HG03066 (cell line): ENCODE results near the gene RNASE7.

Experiments used
- ATAC-seq: cut with Tn5 transposase; IDR thresholded peaks from one replicate; pipeline ENCODE4 v1.9.1; 2021; ENCODE audit warnings: low read depth; ENCODE audit not compliant: unreplicated experiment

Gene RNASE7

GRCh38 chr14:21084998-21085853, 43.1 kb downstream of the RNASE7 start:
- no peak for ATAC-seq

DNA sequence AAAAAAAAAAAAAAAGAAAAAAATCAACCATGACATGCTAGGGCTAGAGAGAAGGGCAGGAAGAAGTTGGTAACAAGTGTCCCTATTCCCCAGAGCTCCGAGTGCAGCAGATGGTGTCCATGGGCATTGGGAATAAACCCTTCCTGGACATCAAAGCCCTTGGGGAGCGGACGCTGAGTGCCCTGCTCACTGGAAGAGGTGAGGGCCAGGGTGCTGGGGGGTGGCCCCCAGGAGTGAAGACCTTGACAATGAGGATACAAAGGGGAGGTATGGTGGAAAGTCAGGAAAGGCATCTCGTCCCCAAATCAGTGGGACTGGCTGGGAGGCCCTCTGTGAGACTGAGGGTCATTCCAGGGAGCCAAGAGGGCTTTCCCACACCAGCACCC, 44.7 kb downstream of the RNASE7 start:
- no peak for ATAC-seq

GRCh38 chr14:21087294-21088091, 45.3 kb downstream of the RNASE7 start:
- no peak for ATAC-seq

DNA sequence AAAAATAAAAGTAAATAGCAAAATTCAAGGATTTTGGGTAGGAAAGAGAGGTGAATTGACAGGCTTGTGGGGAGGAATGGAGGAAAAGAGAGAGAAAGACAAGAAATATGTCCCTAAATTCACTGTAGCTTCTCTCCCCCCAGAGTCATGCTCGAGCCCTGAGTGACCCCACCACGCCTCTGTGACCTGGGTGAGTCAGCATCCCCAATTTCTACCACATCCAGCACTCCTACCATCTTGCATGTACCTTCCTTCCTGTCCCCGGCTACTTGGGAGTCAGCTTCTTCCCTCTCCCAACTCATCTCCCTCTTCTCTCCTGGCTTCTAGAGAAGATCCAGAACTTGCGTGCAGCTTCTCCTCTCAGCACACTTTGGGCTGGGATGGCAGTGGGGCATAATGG, 46.5 kb downstream of the RNASE7 start:
- ATAC-seq = no peak

- no peak for ATAC-seq
Observed at GRCh38 chr14:21089271-21089670, 47.1 kb downstream of the RNASE7 start.

DNA sequence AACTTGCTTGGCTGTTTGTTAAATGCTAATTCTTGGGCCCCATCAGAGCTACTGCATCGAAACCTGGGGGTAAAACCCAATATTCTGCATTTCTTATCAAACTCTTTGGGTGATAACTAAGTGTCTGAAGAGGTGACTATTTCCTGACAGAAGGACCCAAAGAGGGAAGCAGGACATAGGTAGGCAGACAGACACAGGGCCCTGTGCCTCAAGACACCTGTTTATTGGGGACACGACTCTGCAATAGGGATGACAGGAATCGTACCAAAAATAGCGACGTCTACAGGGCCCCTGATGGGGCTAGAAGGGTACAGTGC, 47.7 kb downstream of the RNASE7 start:
- ATAC-seq = no peak

- no peak for ATAC-seq
Observed at GRCh38 chr14:21090194-21090939, 48.2 kb downstream of the RNASE7 start.

- ATAC-seq = no peak
Observed at GRCh38 chr14:21090940-21091663, 48.9 kb downstream of the RNASE7 start.

- ATAC-seq = no peak
Observed at GRCh38 chr14:21091821-21092272, 49.7 kb downstream of the RNASE7 start.

DNA sequence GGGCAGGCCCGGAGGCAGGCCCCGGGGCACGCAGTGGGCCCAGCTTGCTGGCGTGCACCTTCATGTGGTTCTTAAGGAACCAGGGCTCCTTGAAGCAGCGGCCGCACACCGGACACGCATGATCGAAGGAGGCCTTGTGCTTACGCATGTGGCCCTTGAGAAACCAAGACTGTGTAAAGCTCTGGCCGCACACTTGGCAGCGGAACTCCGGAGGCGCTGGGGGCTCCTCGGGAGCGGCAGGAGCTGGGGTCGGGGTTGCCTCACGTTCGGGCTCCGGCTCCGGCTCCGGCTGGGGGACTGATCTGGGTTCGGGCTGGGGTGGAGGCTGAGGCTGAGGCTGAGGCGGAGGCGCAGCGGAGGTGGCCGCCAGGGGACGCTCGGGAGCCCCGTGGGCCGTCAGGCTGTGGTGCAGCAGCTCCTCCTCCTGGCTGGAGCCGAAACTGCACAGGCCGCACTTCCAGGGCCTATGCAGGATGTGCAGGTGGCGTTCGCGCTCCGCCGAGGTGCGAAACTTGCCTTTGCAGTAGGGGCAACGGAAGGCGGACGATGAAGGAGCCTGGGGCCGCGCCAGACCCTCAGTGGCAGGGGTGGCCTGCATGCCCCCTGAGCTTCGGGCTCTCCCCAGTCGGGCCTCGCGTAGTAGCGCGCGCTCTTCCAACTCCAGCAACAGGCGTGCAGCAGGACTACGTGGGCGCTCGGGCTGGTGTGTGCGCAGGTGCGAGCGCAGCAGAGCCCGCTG, 50.3 kb downstream of the RNASE7 start:
- ATAC-seq = peak; percentile 76

DNA sequence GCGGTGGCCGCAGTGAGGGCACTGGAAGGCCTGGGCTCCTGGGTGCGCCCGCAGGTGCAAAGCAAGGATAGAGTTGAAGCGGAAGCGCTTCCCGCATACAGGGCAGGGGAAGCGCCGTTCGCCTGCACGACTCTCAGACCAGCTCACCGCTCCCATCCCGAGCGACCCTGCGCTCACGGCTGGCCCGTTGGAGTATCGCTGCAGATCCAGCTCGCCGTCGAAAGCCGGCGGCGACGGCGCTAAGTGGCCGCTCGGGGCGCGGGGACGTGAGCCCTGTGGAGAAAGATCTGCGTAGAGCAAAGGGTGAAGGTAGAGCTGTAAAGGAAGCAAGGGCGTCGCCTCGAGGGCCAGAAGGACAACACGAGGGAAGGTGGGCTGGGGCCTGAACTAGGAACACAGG, 50.9 kb downstream of the RNASE7 start:
- ATAC-seq = no peak
